GM12874 (cell line): ENCODE measurements around the gene TRIOBP.
A peak's percentile ranks its signal among the peaks of the same experiment; 100 is the strongest.

ENCODE experiments used
- TF ChIP-seq, protein P1 (sequence below): IDR thresholded peaks from 2 replicates; pipeline ENCODE4 v1.5.1; 2011; ENCODE audit warnings: low read depth, mild to moderate bottlenecking, control low read depth, low read length, moderate library complexity; ENCODE audit not compliant: insufficient read depth

Gene TRIOBP, protein sequence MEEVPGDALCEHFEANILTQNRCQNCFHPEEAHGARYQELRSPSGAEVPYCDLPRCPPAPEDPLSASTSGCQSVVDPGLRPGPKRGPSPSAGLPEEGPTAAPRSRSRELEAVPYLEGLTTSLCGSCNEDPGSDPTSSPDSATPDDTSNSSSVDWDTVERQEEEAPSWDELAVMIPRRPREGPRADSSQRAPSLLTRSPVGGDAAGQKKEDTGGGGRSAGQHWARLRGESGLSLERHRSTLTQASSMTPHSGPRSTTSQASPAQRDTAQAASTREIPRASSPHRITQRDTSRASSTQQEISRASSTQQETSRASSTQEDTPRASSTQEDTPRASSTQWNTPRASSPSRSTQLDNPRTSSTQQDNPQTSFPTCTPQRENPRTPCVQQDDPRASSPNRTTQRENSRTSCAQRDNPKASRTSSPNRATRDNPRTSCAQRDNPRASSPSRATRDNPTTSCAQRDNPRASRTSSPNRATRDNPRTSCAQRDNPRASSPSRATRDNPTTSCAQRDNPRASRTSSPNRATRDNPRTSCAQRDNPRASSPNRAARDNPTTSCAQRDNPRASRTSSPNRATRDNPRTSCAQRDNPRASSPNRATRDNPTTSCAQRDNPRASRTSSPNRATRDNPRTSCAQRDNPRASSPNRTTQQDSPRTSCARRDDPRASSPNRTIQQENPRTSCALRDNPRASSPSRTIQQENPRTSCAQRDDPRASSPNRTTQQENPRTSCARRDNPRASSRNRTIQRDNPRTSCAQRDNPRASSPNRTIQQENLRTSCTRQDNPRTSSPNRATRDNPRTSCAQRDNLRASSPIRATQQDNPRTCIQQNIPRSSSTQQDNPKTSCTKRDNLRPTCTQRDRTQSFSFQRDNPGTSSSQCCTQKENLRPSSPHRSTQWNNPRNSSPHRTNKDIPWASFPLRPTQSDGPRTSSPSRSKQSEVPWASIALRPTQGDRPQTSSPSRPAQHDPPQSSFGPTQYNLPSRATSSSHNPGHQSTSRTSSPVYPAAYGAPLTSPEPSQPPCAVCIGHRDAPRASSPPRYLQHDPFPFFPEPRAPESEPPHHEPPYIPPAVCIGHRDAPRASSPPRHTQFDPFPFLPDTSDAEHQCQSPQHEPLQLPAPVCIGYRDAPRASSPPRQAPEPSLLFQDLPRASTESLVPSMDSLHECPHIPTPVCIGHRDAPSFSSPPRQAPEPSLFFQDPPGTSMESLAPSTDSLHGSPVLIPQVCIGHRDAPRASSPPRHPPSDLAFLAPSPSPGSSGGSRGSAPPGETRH (N-terminal part only)

DNA sequence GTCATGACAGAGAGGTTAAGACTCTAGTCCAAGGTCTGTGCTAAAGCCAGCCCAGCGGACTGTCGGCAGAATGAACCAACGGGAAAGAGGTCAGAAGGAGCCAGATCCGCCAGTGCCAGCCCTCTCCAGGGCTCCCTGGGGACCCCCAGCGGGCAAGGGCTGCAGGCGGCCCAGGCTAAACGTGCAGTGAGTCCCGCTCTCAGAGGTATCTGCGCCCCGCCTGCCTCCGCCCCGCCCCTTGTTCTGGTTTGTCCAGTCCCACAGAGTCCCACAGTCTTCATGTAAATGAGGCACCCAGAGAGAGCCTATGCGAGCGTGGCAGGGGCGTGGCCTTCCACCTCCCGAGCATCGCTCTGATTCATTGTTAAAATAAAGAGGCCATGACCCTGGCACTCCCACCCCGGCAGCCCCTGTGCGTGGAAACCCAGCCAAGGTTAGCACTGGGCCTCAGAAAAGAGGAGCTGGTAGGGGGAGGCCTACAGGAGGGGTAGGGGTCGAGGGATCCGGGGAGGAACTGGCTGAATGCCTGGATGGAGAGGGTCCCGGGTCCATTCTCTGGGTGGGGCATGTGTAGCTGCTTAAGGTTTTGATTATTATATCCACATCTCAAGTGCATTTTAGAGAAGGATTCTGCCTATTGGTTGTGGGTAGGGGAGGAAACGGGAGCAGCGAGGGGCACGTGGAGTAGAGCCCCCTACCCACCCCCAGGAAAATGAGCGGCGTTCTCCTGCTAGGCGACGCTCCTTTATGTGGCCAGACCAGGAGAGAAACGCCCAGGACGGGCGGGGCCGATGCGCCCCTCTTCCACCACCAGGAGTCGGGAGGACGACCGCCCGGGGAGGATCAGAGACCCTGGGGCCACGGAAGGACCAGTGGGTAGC lies at the start of gene TRIOBP:
TSS of gene TRIOBP (plus strand) at position 392 of the 881 bp plus-strand sequence. CDS start 4,318 bp downstream, outside the sequence.
- TF ChIP-seq, protein P1, sequence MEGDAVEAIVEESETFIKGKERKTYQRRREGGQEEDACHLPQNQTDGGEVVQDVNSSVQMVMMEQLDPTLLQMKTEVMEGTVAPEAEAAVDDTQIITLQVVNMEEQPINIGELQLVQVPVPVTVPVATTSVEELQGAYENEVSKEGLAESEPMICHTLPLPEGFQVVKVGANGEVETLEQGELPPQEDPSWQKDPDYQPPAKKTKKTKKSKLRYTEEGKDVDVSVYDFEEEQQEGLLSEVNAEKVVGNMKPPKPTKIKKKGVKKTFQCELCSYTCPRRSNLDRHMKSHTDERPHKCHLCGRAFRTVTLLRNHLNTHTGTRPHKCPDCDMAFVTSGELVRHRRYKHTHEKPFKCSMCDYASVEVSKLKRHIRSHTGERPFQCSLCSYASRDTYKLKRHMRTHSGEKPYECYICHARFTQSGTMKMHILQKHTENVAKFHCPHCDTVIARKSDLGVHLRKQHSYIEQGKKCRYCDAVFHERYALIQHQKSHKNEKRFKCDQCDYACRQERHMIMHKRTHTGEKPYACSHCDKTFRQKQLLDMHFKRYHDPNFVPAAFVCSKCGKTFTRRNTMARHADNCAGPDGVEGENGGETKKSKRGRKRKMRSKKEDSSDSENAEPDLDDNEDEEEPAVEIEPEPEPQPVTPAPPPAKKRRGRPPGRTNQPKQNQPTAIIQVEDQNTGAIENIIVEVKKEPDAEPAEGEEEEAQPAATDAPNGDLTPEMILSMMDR: peak; percentile 49

DNA sequence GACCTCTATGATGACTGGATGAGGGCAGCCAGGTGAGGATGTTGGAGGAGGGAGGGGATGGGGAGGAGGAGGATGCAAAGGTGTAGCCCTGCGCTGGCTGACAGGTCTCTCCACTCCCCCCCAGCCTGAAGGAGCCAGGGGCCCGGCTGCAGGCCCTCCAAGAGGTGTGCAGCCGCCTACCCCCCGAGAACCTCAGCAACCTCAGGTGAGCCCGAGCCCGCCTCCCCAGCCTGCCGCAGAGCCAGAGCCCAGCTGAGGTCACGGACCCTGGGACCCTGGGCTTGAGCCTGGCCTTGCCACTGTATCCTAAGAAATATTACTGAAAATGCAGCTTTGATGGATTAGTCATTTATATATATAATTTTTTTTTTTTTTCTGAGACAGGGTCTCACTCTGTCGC lies 49.5 kb upstream of the TRIOBP start:
- TF ChIP-seq, protein P1: no peak

DNA sequence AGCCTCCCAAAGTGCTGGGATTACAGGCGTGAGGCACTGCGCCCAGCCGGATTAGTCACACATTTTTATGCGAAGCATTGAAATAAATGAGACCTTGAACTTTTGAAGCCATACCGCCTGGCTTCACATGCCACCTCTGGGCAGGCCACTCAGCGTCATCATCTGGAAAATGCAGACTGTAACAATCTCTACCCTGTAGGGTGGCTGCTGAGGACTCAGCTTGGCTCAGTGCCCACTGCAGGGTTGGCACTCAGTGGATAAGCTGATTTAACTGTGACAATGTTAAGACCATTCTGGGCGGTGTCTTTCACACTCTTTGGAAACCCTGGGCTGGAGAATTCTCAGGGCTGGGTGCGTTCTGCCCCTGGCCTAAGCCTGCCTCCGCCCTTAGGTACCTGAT lies 48.9 kb upstream of the TRIOBP start:
- TF ChIP-seq, protein P1: no peak

DNA sequence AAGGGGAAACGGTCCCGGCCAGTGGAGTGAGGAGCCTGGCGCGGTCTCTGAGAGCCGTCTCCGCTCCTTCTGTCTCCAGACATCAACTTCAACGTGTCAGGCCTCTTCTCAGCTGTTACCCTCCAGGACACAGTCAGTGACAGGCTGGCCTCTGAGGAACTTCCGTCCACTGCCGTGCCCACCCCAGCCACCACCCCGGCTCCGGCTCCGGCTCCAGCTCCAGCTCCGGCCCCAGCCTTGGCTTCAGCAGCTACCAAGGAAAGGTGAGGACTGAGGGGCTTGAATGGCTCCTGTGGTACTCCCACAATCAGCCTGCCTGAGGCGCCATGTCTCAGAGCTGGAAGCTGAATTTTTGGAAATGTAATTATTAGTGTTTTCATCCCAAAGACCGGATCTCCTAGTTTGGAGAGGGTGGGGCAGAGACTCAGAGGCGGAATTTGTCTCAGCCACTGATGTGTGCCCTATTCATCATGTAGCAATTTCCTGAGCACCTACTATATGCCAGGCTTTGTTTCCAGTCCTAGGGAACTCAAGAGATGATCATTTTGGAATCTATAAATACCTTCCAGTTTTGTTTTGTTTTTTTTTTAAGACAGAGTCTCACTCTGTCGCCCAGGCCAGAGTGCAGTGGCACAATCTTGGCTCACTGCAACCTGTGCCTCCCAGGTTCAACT lies 46.2 kb upstream of the TRIOBP start:
- TF ChIP-seq, protein P1: no peak

DNA sequence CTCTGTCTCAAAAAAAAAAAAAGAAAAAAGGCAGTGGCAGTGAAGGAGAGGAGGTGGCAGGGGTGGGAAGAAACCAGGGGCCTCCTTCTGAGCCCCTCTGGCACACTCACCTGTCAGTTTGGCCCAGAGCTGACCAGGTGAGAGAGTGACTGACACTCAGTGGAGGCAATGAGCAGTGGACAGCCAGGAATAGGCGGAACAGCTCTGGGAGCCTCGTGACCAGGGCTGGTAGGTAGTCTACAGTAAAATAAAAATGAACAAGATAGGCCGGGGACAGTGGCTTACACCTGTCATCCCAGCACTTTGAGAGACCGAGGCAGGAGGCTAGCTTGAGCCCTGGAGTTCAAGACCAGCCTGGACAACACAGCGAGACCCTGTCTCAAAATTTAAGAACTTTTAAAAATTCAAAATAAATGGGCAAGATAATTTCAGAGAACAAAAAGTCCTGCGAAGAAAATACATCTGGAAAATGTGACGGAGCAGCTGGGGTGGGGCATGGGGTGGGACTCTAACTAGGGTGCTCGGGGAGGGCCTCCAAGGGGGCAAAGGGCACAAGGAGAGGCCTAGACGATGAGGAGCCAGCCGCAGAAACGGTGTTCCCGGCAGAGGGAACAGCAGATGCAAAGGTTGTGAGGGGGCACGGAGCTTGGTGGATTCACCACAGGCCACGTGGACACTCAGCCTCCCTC lies 42.1 kb upstream of the TRIOBP start:
- TF ChIP-seq, protein P1: no peak

DNA sequence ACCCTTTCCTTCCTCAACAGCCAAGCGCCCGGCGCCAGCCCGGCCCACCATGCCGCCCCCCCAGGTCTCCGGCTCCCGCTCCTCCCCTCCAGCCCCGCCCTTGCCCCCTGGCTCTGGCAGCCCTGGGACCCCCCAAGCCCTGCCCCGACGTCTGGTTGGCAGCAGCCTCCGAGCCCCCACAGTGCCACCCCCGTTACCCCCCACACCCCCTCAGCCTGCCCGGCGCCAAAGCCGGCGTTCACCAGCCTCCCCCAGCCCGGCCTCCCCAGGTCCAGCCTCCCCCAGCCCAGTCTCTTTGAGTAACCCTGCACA lies 41.6 kb upstream of the TRIOBP start:
- TF ChIP-seq, protein P1: no peak
